HT-29 (cell line): ENCODE results near the gene NTN1. TPM values are rescaled to one million over a fixed set of nuclear protein-coding genes. Genes with fewer than 3 reads are reported as not detected.

Source experiments
- DNase-seq: peaks from one replicate; pipeline ENCODE4 v3.0.0-alpha.2; 2015; ENCODE audit warnings: low spot score
- total RNA-seq: library from RNA; depleted of rRNA; stranded (reverse); fragments of >200 nt; shearing (Covaris generic); gene quantifications from 2 replicates; pipeline ENCODE4 v1.2.3, GENCODE V29; 2014

The NTN1 gene
- total RNA-seq, 1 experiment from 2014 or later: 0.03 TPM

GRCh38 chr17:9037736-9038135 is 16.4 kb downstream of the NTN1 start:
- no peak for DNase-seq

- DNase-seq: no peak
These were observed 17.1 kb downstream of the NTN1 start for GRCh38 chr17:9038380-9038779.

GRCh38 chr17:9044772-9045463 is 23.6 kb downstream of the NTN1 start:
- no peak for DNase-seq

- DNase-seq: no peak
These were observed 29.6 kb downstream of the NTN1 start for GRCh38 chr17:9050801-9051401.

GRCh38 chr17:9051561-9051960 is 30.3 kb downstream of the NTN1 start:
- DNase-seq: no peak

DNA sequence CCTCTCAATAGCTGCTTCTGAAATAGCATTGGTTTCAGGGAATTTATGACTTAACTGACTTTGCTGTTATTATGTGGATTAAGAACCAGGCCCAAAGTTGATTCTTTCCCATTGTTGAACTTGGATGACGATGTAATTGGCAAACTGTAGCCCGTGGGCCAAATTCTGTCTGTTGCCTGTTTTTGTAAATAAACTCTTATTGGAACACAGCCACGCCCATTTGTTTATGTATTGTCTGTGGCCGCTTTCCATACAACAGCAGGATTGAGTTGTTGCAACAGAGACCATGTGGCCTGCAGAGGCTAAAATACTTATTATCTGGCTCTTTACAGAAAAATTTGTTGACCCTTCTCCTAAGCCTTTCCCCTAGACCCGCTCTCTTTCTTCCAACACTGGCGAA is 31.6 kb downstream of the NTN1 start:
- no peak for DNase-seq

GRCh38 chr17:9053406-9053805 is 32.1 kb downstream of the NTN1 start:
- no peak for DNase-seq

- DNase-seq: no peak
These were observed 33.0 kb downstream of the NTN1 start for GRCh38 chr17:9054126-9054975.

DNA sequence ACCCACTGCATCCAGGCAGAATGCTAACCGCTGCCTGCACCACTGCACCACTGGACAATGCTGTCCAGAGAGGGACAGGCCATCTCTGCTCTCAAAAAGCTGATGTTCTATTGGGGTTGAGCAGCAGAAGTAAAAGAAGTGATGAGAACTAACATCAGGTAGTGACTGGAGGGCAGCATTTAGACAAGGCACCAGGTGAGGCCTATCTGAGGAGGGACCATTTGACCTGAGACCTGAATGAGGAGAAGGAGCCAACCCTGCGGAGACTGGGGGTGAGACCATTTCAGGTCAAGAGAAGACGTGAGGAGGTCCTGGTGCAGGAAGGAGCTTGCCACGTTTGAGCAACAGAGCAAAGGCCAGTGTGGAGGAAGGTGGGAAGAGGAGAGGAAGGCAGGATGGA is 34.0 kb downstream of the NTN1 start:
- no peak for DNase-seq

GRCh38 chr17:9056566-9056965 is 35.3 kb downstream of the NTN1 start:
- DNase-seq: no peak

DNA sequence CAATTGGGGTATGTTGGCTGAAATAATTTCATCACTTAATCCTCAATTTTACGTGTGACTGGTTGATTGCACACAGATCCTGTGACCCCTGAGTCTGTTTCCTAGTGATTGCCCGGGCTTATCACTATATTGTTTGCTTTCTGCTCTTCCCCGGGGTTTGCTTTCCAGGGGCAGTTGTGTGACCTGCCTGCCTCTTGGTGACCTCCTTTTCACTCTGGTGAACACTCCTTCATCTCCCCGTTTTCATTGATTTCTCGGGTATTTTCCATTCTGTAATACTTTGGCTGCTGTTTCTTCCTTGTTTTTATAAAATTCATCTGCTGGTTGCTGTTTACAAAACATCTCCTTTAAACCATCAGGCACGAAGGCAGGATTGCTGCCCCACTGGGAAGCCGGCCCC is 36.0 kb downstream of the NTN1 start:
- no peak for DNase-seq

- no peak for DNase-seq
These were observed 41.1 kb downstream of the NTN1 start for GRCh38 chr17:9062399-9062902.

DNA sequence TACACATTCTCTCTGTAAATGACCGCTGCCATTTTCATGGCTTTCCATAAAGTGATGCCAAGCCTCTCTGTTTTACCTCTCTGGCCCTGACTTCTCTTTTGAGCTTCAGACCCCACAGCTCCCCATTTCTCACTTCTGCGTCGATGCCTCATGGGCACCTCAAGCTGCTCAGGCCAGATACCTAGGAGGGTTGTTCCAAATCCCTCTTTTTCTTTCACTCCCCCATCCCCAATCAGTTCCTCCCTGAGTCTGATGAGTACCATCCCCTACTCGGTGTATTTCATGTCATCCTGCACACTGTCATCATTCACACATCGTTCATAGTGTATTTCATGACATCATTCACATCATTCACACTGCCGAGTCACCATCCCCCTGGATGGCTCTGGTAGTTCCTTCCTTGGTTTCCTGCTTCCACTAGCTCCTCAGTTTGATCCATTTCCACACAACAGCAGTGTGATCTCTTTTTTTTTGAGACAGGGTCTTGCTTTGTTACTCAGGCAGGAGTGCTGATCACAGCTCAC is 43.1 kb downstream of the NTN1 start:
- no peak for DNase-seq

GRCh38 chr17:9071016-9071415 is 49.7 kb downstream of the NTN1 start:
- no peak for DNase-seq

DNA sequence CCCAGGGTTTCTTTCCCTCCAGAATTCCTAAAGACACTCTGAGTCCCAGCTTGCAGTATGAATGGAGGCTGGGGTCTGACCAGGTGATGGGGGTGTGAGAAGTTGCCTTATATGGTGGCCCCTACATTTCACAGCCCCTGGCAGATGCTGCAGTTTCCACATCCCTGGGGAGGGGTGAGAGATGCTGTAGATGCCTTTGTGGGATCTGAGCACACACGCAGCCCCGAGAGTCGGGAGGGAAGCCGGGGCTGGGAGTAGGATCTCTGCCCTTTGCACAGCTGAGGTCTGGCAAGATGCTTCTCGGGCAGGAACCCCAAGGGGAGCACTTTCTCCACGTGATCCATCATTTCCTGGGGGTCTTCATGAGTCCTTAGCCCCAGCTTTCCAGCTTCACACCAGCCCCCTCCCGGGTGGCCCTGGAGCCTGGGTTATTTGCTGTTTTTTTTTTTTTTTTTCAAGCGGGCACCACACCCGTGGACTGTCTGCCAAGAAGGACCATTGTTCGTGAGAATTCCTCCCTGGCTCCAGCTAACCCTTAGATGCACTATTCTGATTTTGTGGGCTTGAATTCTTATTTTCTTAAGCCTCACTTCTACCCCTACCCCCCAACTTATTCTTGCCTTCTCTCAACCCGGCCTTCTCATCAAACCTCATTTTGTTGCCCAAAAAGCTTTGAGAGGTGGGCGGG is 50.6 kb downstream of the NTN1 start:
- DNase-seq: no peak

DNA sequence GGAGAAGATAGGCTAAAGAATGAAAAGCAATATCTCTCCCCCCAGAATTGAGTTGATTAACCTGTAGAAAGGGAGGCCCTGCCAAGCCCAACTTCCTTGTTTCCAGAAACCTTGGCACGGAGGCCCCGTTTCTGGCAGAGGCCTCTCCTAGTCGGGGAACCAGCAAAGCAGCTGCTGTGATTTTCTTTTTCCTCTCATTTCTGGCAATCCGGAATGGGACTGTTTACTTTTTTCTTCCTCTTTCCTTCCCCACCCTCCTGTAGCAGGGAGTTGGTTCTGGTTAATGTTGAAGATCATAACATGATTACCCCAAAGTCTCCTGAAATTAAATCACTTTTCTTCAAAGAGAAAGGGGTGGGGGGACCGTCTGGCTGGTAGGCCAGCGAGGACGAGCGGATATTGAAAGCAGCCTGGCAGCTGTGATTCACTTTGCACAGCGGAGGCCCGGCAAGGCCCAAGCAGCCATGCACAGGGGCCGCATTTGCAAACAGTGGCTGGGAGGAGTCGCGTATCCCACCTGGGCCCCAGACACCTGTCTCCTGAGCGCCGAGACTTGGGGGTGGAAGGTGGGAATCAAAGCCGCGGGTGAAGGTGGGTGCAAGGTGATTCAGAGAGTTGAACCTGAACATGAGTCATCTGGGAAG is 51.5 kb downstream of the NTN1 start:
- no peak for DNase-seq

DNA sequence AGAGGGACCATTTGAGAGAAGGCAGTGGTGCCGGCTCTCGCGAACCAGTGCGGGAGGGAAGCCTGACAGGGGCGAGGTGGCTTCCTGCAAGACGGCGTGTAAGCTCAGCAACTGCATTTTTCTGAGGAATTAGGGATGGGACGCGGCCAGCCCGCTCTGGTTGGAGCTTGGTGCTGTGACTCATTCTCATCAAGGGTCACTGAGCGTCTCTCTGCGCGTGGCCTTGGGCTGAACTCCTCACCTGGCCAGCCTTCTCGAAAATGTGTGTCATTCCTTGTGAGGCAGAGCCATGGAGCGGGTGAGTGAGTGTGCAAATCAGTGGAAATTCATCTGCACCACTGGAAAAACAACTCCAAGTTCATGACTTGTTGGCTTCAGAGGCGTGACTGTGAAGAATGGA is 52.8 kb downstream of the NTN1 start:
- no peak for DNase-seq

- DNase-seq: no peak
These were observed 58.3 kb downstream of the NTN1 start for GRCh38 chr17:9079461-9080103.

GRCh38 chr17:9080296-9080914 is 59.1 kb downstream of the NTN1 start:
- no peak for DNase-seq

DNA sequence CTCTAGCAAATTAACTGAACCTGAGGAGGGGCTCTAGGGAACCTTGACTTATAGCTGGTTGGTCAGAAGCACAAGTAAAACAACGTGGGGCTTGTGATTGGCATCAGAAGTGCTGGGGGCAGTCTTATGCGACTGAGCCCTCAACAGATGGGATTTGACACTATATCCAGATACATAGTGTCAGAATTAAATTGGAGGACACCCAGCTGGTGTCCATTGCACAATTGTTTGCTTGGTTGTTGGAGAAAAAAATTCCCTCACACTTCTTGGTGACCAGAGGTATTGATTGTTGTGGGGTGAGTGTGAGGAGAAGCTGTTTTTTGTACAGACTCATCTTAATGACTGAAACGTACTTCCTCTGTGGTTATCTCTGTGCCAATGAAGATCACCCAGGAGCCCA is 59.7 kb downstream of the NTN1 start:
- DNase-seq: no peak
